Tibial nerve (tissue), 3 donors: ENCODE measurements around the gene SMYD3.

Experiments
- CTCF ChIP-seq, 5 experiments: fragments of 200-600 bp in 3 of 5; fragments of 450-650 bp in 2 of 5; sonication (generic) in 3 of 5; IDR thresholded peaks; one replicate each; pipeline ENCODE4 v1.5.1; 2016 to 2019; ENCODE audit warnings: antibody characterized with exemption in 5 of 5, mild to moderate bottlenecking in 3 of 5, moderate library complexity in 2 of 5
- POLR2A ChIP-seq, 2 donors: fragments of 450-650 bp; IDR thresholded peaks; one replicate each; pipeline ENCODE4 v1.6.1; 2017; ENCODE audit warnings: antibody characterized with exemption in 2 of 2, mild to moderate bottlenecking in 2 of 2, moderate library complexity in 2 of 2

- no peak for TF ChIP-seq CTCF (IDR thresholded peaks at IDR 0.05)
- TF ChIP-seq POLR2A (IDR thresholded peaks at IDR 0.05) = no peak
Measured at GRCh38 chr1:246134789-246135188, 372.3 kb downstream of the SMYD3 start.
